ENCODE measurements around the gene COQ7.

DNA sequence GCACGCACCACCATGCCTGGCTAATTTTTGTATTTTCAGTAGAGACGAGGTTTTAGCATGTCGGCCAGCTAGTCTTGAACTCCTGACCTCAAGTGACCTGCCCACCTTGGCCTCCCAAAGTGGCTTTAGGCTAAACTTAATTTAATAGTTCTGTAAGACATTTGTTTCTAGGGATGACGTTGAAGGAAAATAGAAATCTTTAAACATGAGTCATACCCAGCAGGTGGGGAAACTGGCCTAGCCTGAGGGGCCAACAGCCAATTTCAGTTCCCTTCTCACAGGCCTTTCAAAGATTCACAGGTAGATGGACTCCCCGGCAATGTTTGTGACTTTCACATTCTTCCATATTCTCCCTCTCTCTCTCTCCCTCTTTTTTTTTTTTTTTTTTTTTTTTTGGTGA is 28.2 kb downstream of the COQ7 start:
- TF ChIP-seq, protein P1, sequence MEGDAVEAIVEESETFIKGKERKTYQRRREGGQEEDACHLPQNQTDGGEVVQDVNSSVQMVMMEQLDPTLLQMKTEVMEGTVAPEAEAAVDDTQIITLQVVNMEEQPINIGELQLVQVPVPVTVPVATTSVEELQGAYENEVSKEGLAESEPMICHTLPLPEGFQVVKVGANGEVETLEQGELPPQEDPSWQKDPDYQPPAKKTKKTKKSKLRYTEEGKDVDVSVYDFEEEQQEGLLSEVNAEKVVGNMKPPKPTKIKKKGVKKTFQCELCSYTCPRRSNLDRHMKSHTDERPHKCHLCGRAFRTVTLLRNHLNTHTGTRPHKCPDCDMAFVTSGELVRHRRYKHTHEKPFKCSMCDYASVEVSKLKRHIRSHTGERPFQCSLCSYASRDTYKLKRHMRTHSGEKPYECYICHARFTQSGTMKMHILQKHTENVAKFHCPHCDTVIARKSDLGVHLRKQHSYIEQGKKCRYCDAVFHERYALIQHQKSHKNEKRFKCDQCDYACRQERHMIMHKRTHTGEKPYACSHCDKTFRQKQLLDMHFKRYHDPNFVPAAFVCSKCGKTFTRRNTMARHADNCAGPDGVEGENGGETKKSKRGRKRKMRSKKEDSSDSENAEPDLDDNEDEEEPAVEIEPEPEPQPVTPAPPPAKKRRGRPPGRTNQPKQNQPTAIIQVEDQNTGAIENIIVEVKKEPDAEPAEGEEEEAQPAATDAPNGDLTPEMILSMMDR (IDR thresholded peaks at IDR 0.05) = no peak
- TF ChIP-seq POLR2A (IDR thresholded peaks at IDR 0.05) = no peak

Data from lower leg skin (tissue), 3 donors.